HFFc6 (cell line): ENCODE data around the gene ATP2B2. TPM values are rescaled to one million over a fixed set of nuclear protein-coding genes. Genes with fewer than 3 reads are reported as not detected.

Source experiments
- DNase-seq: peaks from one replicate; pipeline ENCODE4 v3.0.0-alpha.2; 2018
- H3K27ac Mint-ChIP-seq: 2 replicates; pipeline ENCODE4 v1.8.0; 2020; ENCODE audit warnings: mild to moderate bottlenecking, mixed read lengths
- H3K27me3 Mint-ChIP-seq: 2 replicates; pipeline ENCODE4 v1.8.0; 2021; ENCODE audit warnings: mild to moderate bottlenecking, moderate library complexity, mixed read lengths; ENCODE audit not compliant: insufficient read depth
- H3K36me3 Mint-ChIP-seq: 2 replicates; pipeline ENCODE4 v1.8.0; 2021; ENCODE audit warnings: low read depth, mixed read lengths
- H3K4me1 Mint-ChIP-seq: 2 replicates; pipeline ENCODE4 v1.8.0; 2020; ENCODE audit warnings: low read depth, mixed read lengths
- H3K4me3 Mint-ChIP-seq: 2 replicates; pipeline ENCODE4 v1.8.0; 2020; ENCODE audit warnings: mild to moderate bottlenecking, moderate library complexity, mixed read lengths
- H3K9me3 Mint-ChIP-seq: 2 replicates; pipeline ENCODE4 v1.8.0; 2020; ENCODE audit warnings: mild to moderate bottlenecking, mixed read lengths
- total RNA-seq, 6 experiments: library from RNA; stranded (reverse); fragmentation: NEBNext Ultra II Directional; extraction: Animal tissue kit (Norgen Biotek cat#: 25700); gene quantifications; 2 replicates in 1 of 6; 3 replicates in 5 of 6; pipeline ENCODE4 v1.2.3, GENCODE V29; 2021
- TF ChIP-seq, protein P1 (sequence below): fragments of 200-600 bp; sonication (generic); IDR thresholded peaks from 2 replicates; pipeline ENCODE4 v1.5.0; 2021; ENCODE audit warnings: antibody characterized with exemption, mild to moderate bottlenecking

The ATP2B2 gene
- total RNA-seq, 6 experiments from 2014 or later = not detected

DNA sequence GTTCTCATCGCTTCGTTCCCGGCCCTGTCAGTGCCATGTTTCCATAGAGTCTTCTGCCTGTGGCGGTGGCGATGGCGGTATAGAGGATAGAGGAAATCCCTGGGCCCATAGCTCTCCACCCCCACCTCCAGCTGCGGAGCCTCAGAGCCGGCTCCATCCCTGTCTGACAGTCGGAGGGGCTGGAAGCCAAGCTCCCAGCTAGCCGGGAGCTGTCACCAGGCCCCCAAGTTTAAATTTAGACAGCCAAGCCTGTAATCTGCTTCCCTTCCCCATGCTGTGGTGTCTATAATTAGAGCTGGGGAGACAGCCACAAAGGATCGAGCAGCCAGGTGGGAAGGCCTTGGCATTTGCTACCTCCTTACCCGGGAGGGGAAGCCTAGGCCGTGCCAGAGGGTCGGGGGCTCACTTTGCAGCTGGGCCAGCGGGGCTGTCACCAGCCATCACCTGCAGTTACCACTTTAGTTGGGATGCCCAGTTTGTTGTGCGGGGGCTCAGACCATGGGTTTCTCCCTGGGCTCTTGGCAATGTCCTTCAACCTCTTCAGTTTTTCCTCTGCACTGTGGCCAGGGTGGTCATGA is 128.1 kb downstream of the ATP2B2 start:
- Mint-ChIP-seq H3K4me3 (no peak overlapping the region), H3K9me3 (no peaks in the 10 kb centered on the region; the same call in 1 of the 2 replicates), H3K36me3 (no peaks in the 10 kb centered on the region), H3K4me1 (peaks cover 17% of the 10 kb centered on the region), H3K27me3 (peaks cover 13% of the 10 kb centered on the region), H3K27ac (no peak overlapping the region)
- DNase-seq = no peak
- TF ChIP-seq, protein P1, sequence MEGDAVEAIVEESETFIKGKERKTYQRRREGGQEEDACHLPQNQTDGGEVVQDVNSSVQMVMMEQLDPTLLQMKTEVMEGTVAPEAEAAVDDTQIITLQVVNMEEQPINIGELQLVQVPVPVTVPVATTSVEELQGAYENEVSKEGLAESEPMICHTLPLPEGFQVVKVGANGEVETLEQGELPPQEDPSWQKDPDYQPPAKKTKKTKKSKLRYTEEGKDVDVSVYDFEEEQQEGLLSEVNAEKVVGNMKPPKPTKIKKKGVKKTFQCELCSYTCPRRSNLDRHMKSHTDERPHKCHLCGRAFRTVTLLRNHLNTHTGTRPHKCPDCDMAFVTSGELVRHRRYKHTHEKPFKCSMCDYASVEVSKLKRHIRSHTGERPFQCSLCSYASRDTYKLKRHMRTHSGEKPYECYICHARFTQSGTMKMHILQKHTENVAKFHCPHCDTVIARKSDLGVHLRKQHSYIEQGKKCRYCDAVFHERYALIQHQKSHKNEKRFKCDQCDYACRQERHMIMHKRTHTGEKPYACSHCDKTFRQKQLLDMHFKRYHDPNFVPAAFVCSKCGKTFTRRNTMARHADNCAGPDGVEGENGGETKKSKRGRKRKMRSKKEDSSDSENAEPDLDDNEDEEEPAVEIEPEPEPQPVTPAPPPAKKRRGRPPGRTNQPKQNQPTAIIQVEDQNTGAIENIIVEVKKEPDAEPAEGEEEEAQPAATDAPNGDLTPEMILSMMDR = no peak

DNA sequence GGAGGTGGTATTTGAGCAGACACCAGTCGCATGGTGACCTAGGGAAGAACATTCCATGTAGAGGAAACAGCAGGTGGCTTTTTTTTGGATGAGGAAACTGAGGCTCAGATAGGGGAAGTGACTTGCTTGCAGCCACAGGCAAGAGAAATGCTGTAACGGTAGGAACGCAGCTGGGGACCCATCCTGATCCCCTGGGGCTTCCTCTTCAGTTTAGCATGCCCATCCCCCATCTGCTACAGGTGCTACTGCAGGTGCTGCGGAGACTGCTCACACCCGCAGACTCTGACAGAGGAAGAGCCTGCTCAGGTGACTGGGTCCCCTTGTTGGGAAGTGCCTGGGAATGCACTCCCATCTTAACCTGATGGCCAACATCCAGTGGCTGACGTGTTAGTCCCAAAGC is 129.0 kb downstream of the ATP2B2 start:
- no peak for DNase-seq
- Mint-ChIP-seq H3K4me1 (peaks cover 17% of the 10 kb centered on the region), H3K27ac (no peak overlapping the region), H3K36me3 (no peaks in the 10 kb centered on the region; the same call in 1 of the 2 replicates), H3K4me3 (no peak overlapping the region), H3K27me3 (peaks cover 13% of the 10 kb centered on the region), H3K9me3 (peaks cover under 1% of the 10 kb centered on the region)
- TF ChIP-seq, protein P1 = no peak

DNA sequence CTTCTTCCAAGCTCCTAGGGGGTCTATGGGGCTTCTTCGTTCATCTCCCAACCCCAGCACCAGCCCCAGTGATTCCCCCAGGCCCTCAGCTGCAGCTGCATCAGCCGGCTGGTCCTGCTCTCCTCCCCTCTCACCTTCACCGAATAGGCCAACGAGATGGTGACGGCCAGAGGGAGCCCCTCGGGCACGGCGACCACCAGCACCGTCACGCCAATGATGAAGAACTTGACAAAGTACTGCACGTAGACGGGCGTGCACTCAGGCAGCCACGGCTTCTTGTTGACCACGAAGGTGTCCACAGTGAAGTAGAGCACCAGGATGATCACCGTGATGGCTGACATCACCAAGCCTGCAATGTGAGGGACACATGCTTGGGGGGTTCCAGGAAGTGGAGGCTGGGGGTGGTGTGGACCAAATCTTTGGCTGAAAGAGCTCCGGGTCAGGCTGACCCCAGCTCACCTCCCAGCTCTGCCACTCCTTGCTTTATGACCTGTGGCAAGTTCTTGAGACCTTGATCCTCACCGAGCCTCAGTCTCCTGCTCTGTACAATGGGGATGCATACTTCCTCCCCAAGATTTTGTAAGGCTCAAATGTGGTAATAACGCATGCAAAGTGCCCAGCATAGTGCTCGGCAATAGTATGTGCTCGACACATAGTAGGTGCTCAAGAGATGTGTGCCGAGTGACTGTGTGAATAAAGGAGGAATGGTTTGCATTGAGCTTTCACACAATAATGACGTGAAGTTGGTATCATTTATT is 129.9 kb downstream of the ATP2B2 start:
- TF ChIP-seq, protein P1 = no peak
- H3K9me3 Mint-ChIP-seq = peaks cover 10% of the 10 kb centered on the region
- DNase-seq = no peak
- no peak overlapping the region for H3K27ac Mint-ChIP-seq
- peaks cover 9% of the 10 kb centered on the region for H3K36me3 Mint-ChIP-seq
- no peak overlapping the region for H3K4me3 Mint-ChIP-seq
- H3K4me1 Mint-ChIP-seq = peaks cover 16% of the 10 kb centered on the region
- peaks cover 13% of the 10 kb centered on the region for H3K27me3 Mint-ChIP-seq

DNA sequence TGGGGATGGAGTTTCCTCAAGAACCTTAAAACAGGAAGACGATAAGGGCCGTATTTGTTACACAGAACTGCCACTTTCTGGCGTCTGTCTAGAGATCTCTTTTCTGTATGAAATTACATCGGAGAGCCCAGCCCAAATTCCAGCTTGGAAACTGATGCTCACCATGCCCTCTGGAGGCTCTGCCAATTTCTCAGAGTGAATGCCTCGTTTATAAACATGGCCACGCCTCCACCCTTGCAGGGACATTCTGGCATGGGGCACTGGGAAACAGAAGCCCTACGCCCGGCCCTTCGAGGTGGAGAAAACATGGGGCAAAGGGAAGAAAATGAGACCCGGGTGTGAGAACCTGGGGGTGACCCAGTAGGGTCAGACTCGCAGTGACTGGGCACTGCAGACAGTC is 131.1 kb downstream of the ATP2B2 start:
- H3K4me1 Mint-ChIP-seq = peaks cover 28% of the 10 kb centered on the region
- DNase-seq = no peak
- TF ChIP-seq, protein P1 = no peak
- H3K27ac Mint-ChIP-seq = no peak overlapping the region
- H3K27me3 Mint-ChIP-seq = peaks cover 7% of the 10 kb centered on the region; the same call in 1 of the 2 replicates
- H3K36me3 Mint-ChIP-seq = peaks cover 9% of the 10 kb centered on the region
- H3K9me3 Mint-ChIP-seq = peaks cover 11% of the 10 kb centered on the region
- no peak overlapping the region for H3K4me3 Mint-ChIP-seq

DNA sequence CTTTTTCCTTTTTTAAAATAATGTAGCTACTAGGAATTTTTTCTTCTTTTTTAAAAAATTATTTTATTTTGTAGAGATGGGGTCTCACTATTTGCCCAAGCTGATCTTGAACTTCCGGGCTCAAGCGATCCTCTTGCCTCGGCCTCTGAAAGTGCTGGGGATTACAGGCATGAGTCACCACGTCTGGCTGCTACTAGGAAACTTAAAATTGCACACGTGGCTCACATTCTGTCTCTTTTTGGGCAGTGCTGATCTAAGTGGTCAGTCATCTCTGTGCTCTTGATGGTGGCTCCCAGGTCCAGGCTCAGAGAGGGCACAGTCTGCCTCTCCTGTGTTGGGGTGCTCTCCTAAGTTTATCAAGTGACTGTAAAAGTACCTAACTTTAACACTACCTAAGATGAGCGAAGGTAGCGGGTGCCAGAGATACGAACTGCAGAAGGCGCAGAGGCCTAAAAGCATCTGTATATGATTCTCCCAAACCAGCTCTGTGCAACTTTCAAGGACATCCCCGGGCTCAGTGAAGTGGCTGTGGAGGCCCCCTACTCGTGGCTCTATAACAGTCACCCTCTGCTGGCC is 131.6 kb downstream of the ATP2B2 start:
- H3K36me3 Mint-ChIP-seq = peaks cover 9% of the 10 kb centered on the region
- peaks cover 4% of the 10 kb centered on the region; the same call in 1 of the 2 replicates for H3K27me3 Mint-ChIP-seq
- H3K4me1 Mint-ChIP-seq = peaks cover 30% of the 10 kb centered on the region
- peaks cover 11% of the 10 kb centered on the region for H3K9me3 Mint-ChIP-seq
- H3K4me3 Mint-ChIP-seq = no peak overlapping the region
- peak; percentile 55 for DNase-seq
- peak overlapping the region; percentile 53; the same call in 1 of the 2 replicates for H3K27ac Mint-ChIP-seq
- TF ChIP-seq, protein P1 = no peak
